Activated CD4-positive, alpha-beta T cell treated with anti-CD3 and anti-CD28 coated beads, Interleukin-2, amount 10 ng/mL, durations not matched to agents 24 days and 14 days (primary cell): Measurements from ENCODE around the gene HSPB7. TPM values are rescaled to one million over a fixed set of nuclear protein-coding genes. Genes with fewer than 3 reads are reported as not detected.

Experiments used
- DNase-seq: peaks from one replicate; pipeline ENCODE4 v3.0.0; 2022
- H3K27ac Mint-ChIP-seq: one replicate; pipeline ENCODE4 v1.8.0; 2022; ENCODE audit warnings: mild to moderate bottlenecking, mixed read lengths
- H3K27me3 Mint-ChIP-seq: one replicate; pipeline ENCODE4 v1.8.0; 2022; ENCODE audit warnings: mixed read lengths
- H3K36me3 Mint-ChIP-seq: one replicate; pipeline ENCODE4 v1.8.0; 2022; ENCODE audit warnings: low read depth, mild to moderate bottlenecking, mixed read lengths
- H3K4me1 Mint-ChIP-seq: one replicate; pipeline ENCODE4 v1.8.0; 2021; ENCODE audit warnings: mixed read lengths
- H3K4me3 Mint-ChIP-seq: one replicate; pipeline ENCODE4 v1.8.0; 2022; ENCODE audit warnings: mild to moderate bottlenecking, moderate library complexity, mixed read lengths
- H3K9me3 Mint-ChIP-seq: one replicate; pipeline ENCODE4 v1.8.0; 2021; ENCODE audit warnings: mixed read lengths
- intact Hi-C: fragments of 100-400 bp; cut with micrococcal nuclease; formaldehyde crosslinking; loops from one replicate; pipeline ENCODE4 v1.15.1; 2023
- total RNA-seq: library from RNA; stranded (reverse); gene quantifications from 2 replicates; pipeline ENCODE4 v1.2.3, GENCODE V29; 2022

HSPB7 gene
- total RNA-seq, 1 donor from 2014 or later: not detected

DNA sequence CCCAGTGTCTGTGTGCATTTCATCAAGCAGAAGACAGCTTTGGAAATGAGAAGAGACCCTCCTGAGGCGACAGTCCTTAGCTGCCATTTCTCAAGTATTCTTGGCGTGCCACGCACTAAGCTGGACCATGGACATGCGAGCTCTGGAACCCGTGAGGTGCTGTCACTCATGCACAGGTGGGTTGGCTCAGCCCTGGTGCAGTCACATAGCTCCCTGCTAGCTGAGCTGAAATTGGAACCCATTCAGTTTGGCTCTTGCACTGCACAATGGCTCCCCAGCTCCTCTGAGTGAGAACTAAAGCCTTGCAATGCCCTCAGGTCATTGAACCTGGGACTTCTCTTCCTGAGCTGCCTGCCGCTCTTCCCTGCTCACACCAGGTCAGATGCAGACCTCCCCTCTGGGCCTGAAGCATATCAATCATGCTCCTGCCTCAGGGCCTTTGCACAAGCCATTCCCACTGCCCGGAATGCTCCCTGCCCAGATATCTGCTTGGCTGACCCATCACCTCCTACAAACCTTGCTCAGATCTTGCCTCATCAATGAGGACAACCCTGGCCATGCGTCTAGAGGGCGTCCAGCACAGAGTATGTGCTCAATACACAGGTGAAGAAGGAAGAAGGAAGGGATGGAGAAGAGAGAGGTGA, 20.1 kb downstream of the HSPB7 start:
- Mint-ChIP-seq H3K9me3 (no peaks in the 10 kb centered on the region), H3K4me1 (peaks cover 3% of the 10 kb centered on the region), H3K4me3 (no peak overlapping the region), H3K27me3 (peaks cover 5% of the 10 kb centered on the region), H3K27ac (no peak overlapping the region), H3K36me3 (no peaks in the 10 kb centered on the region)
- intact Hi-C loops: loop anchor here (2.0 kb wide), 1 partner anchor 183 kb away; no protein-coding TSS in a partner anchor
- no peak for DNase-seq

GRCh38 chr1:15997076-15997585, 20.7 kb downstream of the HSPB7 start:
- no peaks in the 10 kb centered on the region for H3K36me3 Mint-ChIP-seq
- H3K27ac Mint-ChIP-seq: no peak overlapping the region

DNA sequence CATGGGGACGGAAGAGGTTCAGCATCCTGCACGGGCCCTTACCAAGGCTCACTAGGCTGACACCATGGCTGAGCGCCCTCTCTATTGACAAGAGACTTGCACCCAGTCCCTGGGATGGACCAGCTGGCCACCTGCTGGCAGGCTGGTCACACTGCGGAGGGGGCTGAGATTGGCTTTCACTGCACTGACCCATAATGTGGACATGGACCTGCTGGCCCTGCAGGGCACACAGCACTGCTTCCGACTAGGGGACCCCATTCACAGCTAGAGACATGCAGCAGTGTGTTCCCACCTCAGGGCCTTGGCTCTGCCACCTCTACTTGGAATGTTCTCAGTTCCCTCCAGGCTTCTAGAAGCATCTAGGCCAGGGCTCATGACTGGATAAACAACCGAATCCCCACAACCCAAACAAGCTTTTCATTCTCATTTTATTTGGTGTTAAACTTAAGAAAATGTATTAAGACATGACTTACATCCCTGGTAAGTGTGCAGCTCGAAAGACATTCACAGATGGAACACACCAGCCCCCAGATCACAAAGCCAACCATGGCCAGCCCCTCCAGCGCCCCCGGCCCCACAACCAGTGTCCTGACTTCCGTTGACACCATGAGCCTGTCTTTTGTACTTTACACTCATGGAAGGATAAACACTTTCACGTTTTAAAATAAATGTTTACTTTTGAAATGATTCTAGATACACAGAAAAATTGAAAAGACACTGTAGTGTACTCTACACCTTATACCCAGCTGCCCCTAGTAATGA, 23.1 kb downstream of the HSPB7 start:
- H3K36me3 Mint-ChIP-seq: no peaks in the 10 kb centered on the region
- peaks cover 3% of the 10 kb centered on the region for H3K4me1 Mint-ChIP-seq
- intact Hi-C loops: no loop called here
- peak; percentile 84 for DNase-seq
- no peak overlapping the region for H3K4me3 Mint-ChIP-seq
- no peaks in the 10 kb centered on the region for H3K9me3 Mint-ChIP-seq
- H3K27me3 Mint-ChIP-seq: peaks cover 5% of the 10 kb centered on the region
- H3K27ac Mint-ChIP-seq: no peak overlapping the region

More at GRCh38 chr1:15997076-15997585, 20.7 kb downstream of the HSPB7 start:
- peaks cover 5% of the 10 kb centered on the region for H3K27me3 Mint-ChIP-seq
- DNase-seq: no peak
- intact Hi-C loops: loop anchor here (2.0 kb wide), 1 partner anchor 182 kb away; no protein-coding TSS in a partner anchor
- H3K4me3 Mint-ChIP-seq: no peak overlapping the region
- H3K4me1 Mint-ChIP-seq: peaks cover 3% of the 10 kb centered on the region
- no peaks in the 10 kb centered on the region for H3K9me3 Mint-ChIP-seq

GRCh38 chr1:15994081-15994480, 23.8 kb downstream of the HSPB7 start:
- Mint-ChIP-seq H3K9me3 (no peaks in the 10 kb centered on the region), H3K4me1 (peaks cover 3% of the 10 kb centered on the region), H3K27me3 (peaks cover 4% of the 10 kb centered on the region), H3K36me3 (no peaks in the 10 kb centered on the region), H3K27ac (no peak overlapping the region), H3K4me3 (no peak overlapping the region)
- peak; percentile 55 for DNase-seq
- intact Hi-C loops: no loop called here

DNA sequence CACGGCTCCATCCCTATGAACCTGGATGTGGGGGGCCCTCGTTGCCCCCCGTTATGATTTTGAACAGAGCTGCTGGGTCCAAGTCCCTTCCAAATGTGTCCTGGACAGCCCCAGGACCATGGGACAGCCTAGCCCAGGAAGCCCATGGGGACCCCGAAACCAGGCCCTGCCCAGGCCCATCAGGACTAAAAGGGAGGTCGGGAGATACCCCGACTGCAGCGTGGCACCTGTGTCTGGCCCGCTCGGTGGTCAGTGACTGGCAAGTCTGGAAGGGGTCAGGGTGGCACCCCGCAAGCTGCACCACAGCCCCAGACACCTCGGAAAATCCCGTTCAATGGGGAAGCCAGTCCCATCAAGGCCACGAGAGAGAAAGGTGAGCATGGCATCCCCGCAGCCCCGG, 24.2 kb downstream of the HSPB7 start:
- Mint-ChIP-seq H3K4me3 (no peak overlapping the region), H3K27me3 (peaks cover 7% of the 10 kb centered on the region), H3K9me3 (no peaks in the 10 kb centered on the region), H3K36me3 (no peaks in the 10 kb centered on the region), H3K4me1 (peaks cover 3% of the 10 kb centered on the region), H3K27ac (no peak overlapping the region)
- DNase-seq: no peak
- intact Hi-C loops: no loop called here

GRCh38 chr1:15992582-15993500, 25.0 kb downstream of the HSPB7 start:
- Mint-ChIP-seq H3K36me3 (no peaks in the 10 kb centered on the region), H3K4me1 (peaks cover 3% of the 10 kb centered on the region), H3K9me3 (no peaks in the 10 kb centered on the region), H3K27me3 (peaks cover 4% of the 10 kb centered on the region), H3K27ac (no peak overlapping the region), H3K4me3 (no peak overlapping the region)
- DNase-seq: no peak
- intact Hi-C loops: no loop called here

- Mint-ChIP-seq H3K27me3 (peaks cover 4% of the 10 kb centered on the region), H3K4me3 (no peak overlapping the region), H3K27ac (no peak overlapping the region), H3K4me1 (peaks cover 3% of the 10 kb centered on the region), H3K9me3 (no peaks in the 10 kb centered on the region), H3K36me3 (no peaks in the 10 kb centered on the region)
- DNase-seq: peak; percentile 53
- intact Hi-C loops: no loop called here
Measured at GRCh38 chr1:15992187-15992553, 25.7 kb downstream of the HSPB7 start.

- intact Hi-C loops: no loop called here
- Mint-ChIP-seq H3K36me3 (no peaks in the 10 kb centered on the region), H3K9me3 (no peaks in the 10 kb centered on the region), H3K4me1 (peaks cover 3% of the 10 kb centered on the region), H3K27me3 (peaks cover 4% of the 10 kb centered on the region), H3K4me3 (no peak overlapping the region), H3K27ac (no peak overlapping the region)
- DNase-seq: peak; percentile 54
Measured at GRCh38 chr1:15991427-15992186, 26.2 kb downstream of the HSPB7 start.

DNA sequence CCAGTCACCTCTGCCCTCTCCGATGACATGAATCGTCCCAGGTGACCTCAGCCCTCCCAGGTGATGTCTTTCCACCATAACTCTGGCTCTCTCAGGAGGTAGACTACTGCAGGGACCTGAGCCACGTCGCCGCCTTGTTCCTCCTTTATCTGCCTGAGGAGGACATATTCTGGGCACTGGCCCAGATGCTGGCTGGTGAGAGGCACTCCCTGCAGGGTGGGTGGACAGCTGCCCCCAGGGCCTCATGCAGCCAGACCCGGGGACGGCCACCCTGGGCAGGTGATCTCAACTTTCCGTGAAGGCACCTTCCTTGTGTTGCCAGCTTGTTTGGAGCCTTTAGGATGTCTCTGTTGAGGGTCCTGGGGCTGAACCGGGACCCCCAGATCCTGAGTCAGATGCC, 28.1 kb downstream of the HSPB7 start:
- H3K4me3 Mint-ChIP-seq: no peak overlapping the region
- H3K36me3 Mint-ChIP-seq: no peaks in the 10 kb centered on the region
- DNase-seq: no peak
- no peak overlapping the region for H3K27ac Mint-ChIP-seq
- H3K27me3 Mint-ChIP-seq: peaks cover 4% of the 10 kb centered on the region
- intact Hi-C loops: no loop called here
- peaks cover 7% of the 10 kb centered on the region for H3K4me1 Mint-ChIP-seq
- H3K9me3 Mint-ChIP-seq: no peaks in the 10 kb centered on the region

DNA sequence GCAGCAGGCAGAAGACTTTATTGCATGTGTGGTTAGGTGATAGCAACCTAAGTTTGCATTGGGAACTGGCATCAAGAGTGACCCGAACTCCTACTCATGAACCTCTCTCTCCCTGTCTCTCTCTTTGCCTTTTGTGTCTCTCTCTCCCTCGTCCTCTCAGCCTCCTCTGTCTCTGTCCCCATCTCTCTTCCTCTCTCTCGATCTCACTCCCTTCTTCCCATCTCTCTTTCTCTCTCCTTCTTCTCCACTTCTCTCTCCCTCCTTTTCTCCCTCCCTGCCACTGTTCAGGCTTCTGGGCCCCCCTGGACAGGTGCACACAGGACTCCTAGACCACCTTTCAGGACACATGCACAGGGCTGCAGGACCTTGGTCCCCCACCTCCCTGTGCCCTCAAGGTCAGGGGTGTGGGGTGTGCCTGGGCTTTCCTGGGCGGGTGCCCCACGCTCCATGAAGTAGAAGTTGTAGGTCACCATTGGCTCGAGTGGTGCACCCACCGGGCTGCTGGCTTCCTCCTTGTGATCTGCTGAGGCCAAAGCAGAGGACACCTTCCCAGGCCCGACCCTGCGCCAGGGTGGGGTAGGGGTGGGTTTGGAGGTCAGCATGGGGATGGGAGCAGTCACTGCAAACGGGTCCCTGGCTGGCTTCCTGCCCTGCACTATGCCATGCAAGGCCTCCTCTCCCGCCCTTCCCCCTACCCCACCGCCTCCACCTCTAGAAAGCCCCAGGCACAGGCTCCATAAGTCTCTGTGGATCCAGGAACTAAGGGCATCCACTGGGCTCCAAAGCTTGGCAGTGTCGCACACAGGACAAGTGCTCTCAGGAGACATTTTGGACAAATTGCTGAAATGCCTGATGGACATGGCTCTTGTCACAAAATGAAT, 28.7 kb downstream of the HSPB7 start:
- peaks cover 4% of the 10 kb centered on the region for H3K27me3 Mint-ChIP-seq
- intact Hi-C loops: no loop called here
- DNase-seq: no peak
- H3K36me3 Mint-ChIP-seq: no peaks in the 10 kb centered on the region
- no peaks in the 10 kb centered on the region for H3K9me3 Mint-ChIP-seq
- H3K4me3 Mint-ChIP-seq: no peak overlapping the region
- H3K4me1 Mint-ChIP-seq: peaks cover 9% of the 10 kb centered on the region
- no peak overlapping the region for H3K27ac Mint-ChIP-seq

GRCh38 chr1:15985611-15986297, 32.1 kb downstream of the HSPB7 start:
- DNase-seq: no peak
- H3K4me1 Mint-ChIP-seq: peaks cover 20% of the 10 kb centered on the region
- intact Hi-C loops: no loop called here
- H3K4me3 Mint-ChIP-seq: no peak overlapping the region
- H3K36me3 Mint-ChIP-seq: no peaks in the 10 kb centered on the region
- H3K9me3 Mint-ChIP-seq: peaks cover 5% of the 10 kb centered on the region
- H3K27me3 Mint-ChIP-seq: peaks cover 4% of the 10 kb centered on the region
- no peak overlapping the region for H3K27ac Mint-ChIP-seq

- no peak for DNase-seq
- H3K27ac Mint-ChIP-seq: no peak overlapping the region
- no peaks in the 10 kb centered on the region for H3K27me3 Mint-ChIP-seq
- no peak overlapping the region for H3K4me3 Mint-ChIP-seq
- H3K9me3 Mint-ChIP-seq: peaks cover 6% of the 10 kb centered on the region
- no peaks in the 10 kb centered on the region for H3K36me3 Mint-ChIP-seq
- intact Hi-C loops: no loop called here
- peaks cover 25% of the 10 kb centered on the region for H3K4me1 Mint-ChIP-seq
Measured at GRCh38 chr1:15983275-15983674, 34.6 kb downstream of the HSPB7 start.
